K562 (cell line): ENCODE measurements around the gene SPTBN2. TPM values are rescaled to one million over a fixed set of nuclear protein-coding genes. Genes with fewer than 3 reads are reported as not detected.
A peak's percentile ranks its signal among the peaks of the same experiment; 100 is the strongest.

Experiments used
- ATAC-seq: fragments of 200-7000 bp; cut with Tn5 transposase; 3 replicates; pipeline ENCODE4 v1.9.1; 2020; ENCODE audit warnings: moderate library complexity
- BruUV-seq: library from RNA; stranded (reverse); fragments of 400-500 nt; replicated peaks from 2 replicates; lab custom pipeline; 2021; lab: Mats Ljungman, UMichigan
- CTCF ChIA-PET: fragments of 300-600 bp; formaldehyde crosslinking; extraction: SDS; loops from one replicate; lab custom pipeline; 2021; ENCODE audit warnings: low intra/inter-chr PET ratio; lab: Yijun Ruan, JAX
- POLR2A ChIA-PET: fragments of 300-600, 350-650 bp; sonication (Branson Sonifier 250); formaldehyde crosslinking; extraction: SDS; loops from one replicate; lab custom pipeline; 2021; ENCODE audit warnings: antibody characterized with exemption, inconsistent platforms; lab: Yijun Ruan, JAX
- DNase-seq, 4 experiments: peaks; one replicate each; pipeline versions ENCODE4 v3.0.0 to v3.0.0-alpha.2; 2011 to 2018; ENCODE audit warnings: low spot score in 3 of 4, mixed read lengths in 3 of 4; ENCODE audit errors: extremely low read depth in 1 of 4
- FAIRE-seq: peaks from 2 replicates; lab custom pipeline; 2011; peaks lifted over from hg19 to GRCh38; lab: Jason Lieb, UNC
- H2AFZ ChIP-seq: 2 replicates; pipeline ENCODE4 v1.6.0; 2011; ENCODE audit warnings: low read depth, low read length, control low read depth, inconsistent platforms
- H3K27ac ChIP-seq: fragments of 200-600 bp; 3 replicates; pipeline ENCODE4 v1.8.0; 2011; ENCODE audit warnings: low read depth, mild to moderate bottlenecking, control low read depth, inconsistent platforms, low read length, moderate library complexity, mixed read lengths; ENCODE audit errors: extremely low read depth
- H3K27me3 ChIP-seq, 2 experiments: fragments of 300-600 bp in 1 of 2; 2 replicates in 1 of 2; 3 replicates in 1 of 2; pipeline versions ENCODE4 v1.6.0 to v1.8.0; 2011; ENCODE audit warnings: inconsistent platforms in 2 of 2, low read length in 2 of 2, mild to moderate bottlenecking in 1 of 2, mixed read lengths in 1 of 2, moderate library complexity in 1 of 2; ENCODE audit not compliant: control insufficient read depth in 2 of 2, insufficient read depth in 2 of 2
- H3K36me3 ChIP-seq: fragments of 300-600 bp; 3 replicates; pipeline ENCODE4 v1.8.0; 2011; ENCODE audit warnings: mild to moderate bottlenecking, low read length, inconsistent platforms; ENCODE audit not compliant: control insufficient read depth, insufficient read depth
- H3K4me1 ChIP-seq, 2 experiments: fragments of 200-600 bp in 1 of 2; replicated peaks in 1 of 2; 2 replicates in 1 of 2; 3 replicates in 1 of 2; pipeline versions ENCODE4 v1.5.1 to v1.8.0; 2011; ENCODE audit warnings: inconsistent platforms in 2 of 2, low read length in 2 of 2, mild to moderate bottlenecking in 1 of 2, mixed read lengths in 1 of 2, moderate library complexity in 1 of 2; ENCODE audit not compliant: control insufficient read depth in 2 of 2, insufficient read depth in 2 of 2
- H3K4me2 ChIP-seq: 2 replicates; pipeline ENCODE4 v1.6.1; 2011; ENCODE audit warnings: low read length, control low read depth, inconsistent platforms, mixed read lengths; ENCODE audit not compliant: insufficient read depth
- H3K4me3 ChIP-seq: fragments of 200-600 bp; sonication (generic), shearing (Covaris generic); 2 replicates; pipeline ENCODE4 v1.5.1; 2016; ENCODE audit warnings: control low read depth, inconsistent platforms
- H3K79me2 ChIP-seq: fragments of 200-600 bp; 3 replicates; pipeline ENCODE4 v1.8.0; 2011; ENCODE audit warnings: low read length, inconsistent platforms; ENCODE audit not compliant: control insufficient read depth, insufficient read depth
- H3K9ac ChIP-seq, 2 experiments: 2 replicates each; pipeline versions ENCODE4 v1.6.0 to v1.6.1; 2011; ENCODE audit warnings: low read depth in 2 of 2, low read length in 2 of 2, control low read depth in 1 of 2, inconsistent platforms in 1 of 2, mild to moderate bottlenecking in 1 of 2, mixed read lengths in 1 of 2; ENCODE audit not compliant: insufficient read depth in 1 of 2
- H3K9me1 ChIP-seq: one replicate; pipeline ENCODE4 v1.6.0; 2011; ENCODE audit warnings: inconsistent platforms, mild to moderate bottlenecking, low read length, moderate library complexity; ENCODE audit not compliant: control insufficient read depth, insufficient read depth
- H3K9me3 ChIP-seq: replicated peaks from 2 replicates; pipeline ENCODE4 v1.5.1; 2011; ENCODE audit warnings: low read depth, low read length, inconsistent platforms; ENCODE audit not compliant: control insufficient read depth, insufficient read depth
- H4K20me1 ChIP-seq: replicated peaks from 2 replicates; pipeline ENCODE4 v1.6.1; 2011; ENCODE audit warnings: low read length, inconsistent platforms, mixed read lengths; ENCODE audit not compliant: control insufficient read depth, insufficient read depth
- ARID2 ChIP-seq: fragments of 450-650 bp; IDR thresholded peaks from 2 replicates; pipeline ENCODE4 v1.6.1; 2017; ENCODE audit warnings: antibody characterized with exemption, mild to moderate bottlenecking
- PTRF ChIP-seq: fragments of 450-650 bp; IDR thresholded peaks from 2 replicates; pipeline ENCODE4 v1.6.1; 2016; ENCODE audit warnings: mild to moderate bottlenecking, missing genetic modification characterization, missing compliant biosample characterization
- ZNF3 ChIP-seq: fragments of 250-450 bp; sonication (Bioruptor Pico); IDR thresholded peaks from 2 replicates; pipeline ENCODE4 v1.5.0; 2021; ENCODE audit warnings: mild to moderate bottlenecking, moderate library complexity
- WGBS: fragments of 100-300 bp; shearing (Covaris generic); methylation state at CpG from one replicate; pipeline ENCODE4 v1.1.6; 2016; ENCODE audit warnings: low coverage, mixed read lengths; ENCODE audit not compliant: insufficient coverage; ENCODE audit errors: missing lambda C conversion rate; 5-methylcytosine and 5-hydroxymethylcytosine counted together
- in situ Hi-C: fragments of 300-500 bp; cut with MboI; formaldehyde crosslinking; loops from 4 replicates; pipeline ENCODE4 v1.15.0; 2018; ENCODE audit warnings: inconsistent platforms, mixed read lengths
- intact Hi-C: fragments of 100-400 bp; cut with micrococcal nuclease; formaldehyde crosslinking; loops from 2 replicates; pipeline ENCODE4 v1.14.2; 2022
- polyA plus RNA-seq, 8 experiments: library from polyadenylated mRNA; depleted of rRNA in 4 of 8; stranded (reverse) in 5 of 8; unstranded in 3 of 8; fragments of >200 nt; fragmentation: Nextera tagmentation in 2 of 8; fragmentation: Illumina TruSeq in 1 of 8; extraction: Ambion mirVana in 2 of 8; extraction: Trizol in 1 of 8; gene quantifications; 2 replicates each; pipeline versions ENCODE4 v1.2.1 to v1.2.3, GENCODE V29; 2011 to 2014; ENCODE audit warnings: inconsistent platforms in 1 of 8, missing spikeins in 1 of 8
- total RNA-seq, 7 experiments: library from RNA; depleted of rRNA in 6 of 7; stranded (reverse); fragments of >200 nt in 6 of 7; fragmentation: Illumina TruSeq in 2 of 7; extraction: Trizol in 2 of 7; gene quantifications; 2 replicates each; pipeline versions ENCODE4 v1.2.1 to v1.2.3, GENCODE V29; 2011 to 2021; ENCODE audit warnings: low replicate concordance in 1 of 7
- TF ChIP-seq, protein P1 (sequence below): fragments of 150-350 bp; IDR thresholded peaks from 2 replicates; pipeline ENCODE4 v1.6.1; 2014; ENCODE audit warnings: low read depth, mild to moderate bottlenecking, low read length, borderline replicate concordance
- TF ChIP-seq, protein P2 (sequence below), 2 experiments: fragments of 450-650 bp; IDR thresholded peaks; 2 replicates each; pipeline ENCODE4 v1.6.1; 2016
- TF ChIP-seq, protein P3 (sequence below): IDR thresholded peaks from 3 replicates; pipeline ENCODE4 v1.6.1; 2011; ENCODE audit warnings: borderline replicate concordance, mild to moderate bottlenecking, moderate library complexity; ENCODE audit not compliant: insufficient read length; ENCODE audit errors: extremely low read depth

SPTBN2 gene
- total and polyA plus RNA-seq, 9 of the 15 experiments (the other 6 are each of a cell fraction or from before 2014, with no cell fraction given): 0.38 to 56.5 (median 19.7) TPM

DNA sequence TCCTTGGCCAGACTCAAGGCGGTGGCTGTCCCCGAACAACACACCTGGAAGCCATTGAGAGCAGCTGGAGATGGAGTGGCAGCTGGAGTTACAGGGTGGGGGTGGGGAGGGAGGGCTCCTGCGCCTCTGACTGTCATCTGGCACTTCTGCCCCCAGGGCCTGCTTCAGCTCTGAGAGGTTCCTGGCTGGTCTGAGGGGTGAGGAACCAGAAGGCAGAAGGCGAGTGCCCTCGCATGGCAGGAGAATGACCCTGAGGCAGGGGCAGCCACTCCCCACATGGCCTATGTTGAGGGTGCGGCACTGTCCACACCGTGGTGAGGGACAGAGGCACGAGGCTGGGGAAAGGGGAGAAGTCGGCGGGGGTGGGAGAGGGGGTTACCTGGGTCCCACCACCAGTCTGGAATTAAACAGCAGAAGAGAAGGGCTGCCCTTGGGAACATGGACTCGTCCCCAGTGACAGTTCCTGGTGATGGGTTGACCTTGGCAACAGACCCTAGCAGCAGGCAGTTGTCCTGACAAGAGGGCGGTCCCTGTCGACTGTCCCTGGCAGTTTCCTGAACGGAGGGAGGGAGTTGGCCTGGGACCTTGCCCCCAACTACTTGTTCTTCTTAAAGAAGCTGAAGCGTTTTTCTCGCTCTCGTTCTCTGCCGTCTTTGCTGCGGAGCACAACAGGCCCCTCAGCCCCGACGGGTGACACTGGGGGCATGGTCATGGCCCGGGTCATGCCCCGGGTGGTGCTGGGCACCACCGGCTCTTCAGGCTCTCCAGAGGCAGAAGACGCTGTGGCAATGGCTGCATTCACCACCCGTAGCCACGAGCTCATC is 43.5 kb downstream of the SPTBN2 start (continued):
- TF ChIP-seq, protein P1, sequence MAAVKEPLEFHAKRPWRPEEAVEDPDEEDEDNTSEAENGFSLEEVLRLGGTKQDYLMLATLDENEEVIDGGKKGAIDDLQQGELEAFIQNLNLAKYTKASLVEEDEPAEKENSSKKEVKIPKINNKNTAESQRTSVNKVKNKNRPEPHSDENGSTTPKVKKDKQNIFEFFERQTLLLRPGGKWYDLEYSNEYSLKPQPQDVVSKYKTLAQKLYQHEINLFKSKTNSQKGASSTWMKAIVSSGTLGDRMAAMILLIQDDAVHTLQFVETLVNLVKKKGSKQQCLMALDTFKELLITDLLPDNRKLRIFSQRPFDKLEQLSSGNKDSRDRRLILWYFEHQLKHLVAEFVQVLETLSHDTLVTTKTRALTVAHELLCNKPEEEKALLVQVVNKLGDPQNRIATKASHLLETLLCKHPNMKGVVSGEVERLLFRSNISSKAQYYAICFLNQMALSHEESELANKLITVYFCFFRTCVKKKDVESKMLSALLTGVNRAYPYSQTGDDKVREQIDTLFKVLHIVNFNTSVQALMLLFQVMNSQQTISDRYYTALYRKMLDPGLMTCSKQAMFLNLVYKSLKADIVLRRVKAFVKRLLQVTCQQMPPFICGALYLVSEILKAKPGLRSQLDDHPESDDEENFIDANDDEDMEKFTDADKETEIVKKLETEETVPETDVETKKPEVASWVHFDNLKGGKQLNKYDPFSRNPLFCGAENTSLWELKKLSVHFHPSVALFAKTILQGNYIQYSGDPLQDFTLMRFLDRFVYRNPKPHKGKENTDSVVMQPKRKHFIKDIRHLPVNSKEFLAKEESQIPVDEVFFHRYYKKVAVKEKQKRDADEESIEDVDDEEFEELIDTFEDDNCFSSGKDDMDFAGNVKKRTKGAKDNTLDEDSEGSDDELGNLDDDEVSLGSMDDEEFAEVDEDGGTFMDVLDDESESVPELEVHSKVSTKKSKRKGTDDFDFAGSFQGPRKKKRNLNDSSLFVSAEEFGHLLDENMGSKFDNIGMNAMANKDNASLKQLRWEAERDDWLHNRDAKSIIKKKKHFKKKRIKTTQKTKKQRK: no peak

DNA sequence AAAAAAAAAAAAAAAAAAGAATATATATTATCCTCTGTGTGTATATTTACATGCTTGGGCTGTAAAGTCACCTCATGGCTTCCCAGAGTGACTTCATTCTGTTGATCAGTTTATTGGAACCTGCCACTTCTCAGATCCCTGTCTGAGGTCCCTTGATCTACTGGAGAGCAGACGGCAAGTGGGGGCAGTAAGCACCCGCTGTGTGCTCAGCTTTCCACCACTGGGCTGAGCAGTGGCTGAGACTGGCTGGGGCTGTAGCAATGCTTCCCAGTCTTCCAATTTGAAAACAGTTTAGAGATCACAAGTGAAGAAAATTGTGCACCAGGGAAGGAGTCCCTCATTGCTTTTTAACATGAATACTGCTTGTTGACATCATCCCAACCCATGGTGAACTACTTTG is 44.4 kb downstream of the SPTBN2 start:
- Histone ChIP-seq H3K4me3 (no peak overlapping the region), H3K4me2 (no peak overlapping the region), H3K36me3 (peaks cover 38% of the 10 kb centered on the region; the same call in 2 of the 3 replicates), H3K4me1 (peaks cover 0 to 3% of the 10 kb centered on the region in 2 experiments; a peak in 1 of 5 replicates), H3K9me1 (no peaks in the 10 kb centered on the region), H3K27ac (no peak overlapping the region), H3K79me2 (no peaks in the 10 kb centered on the region), H2AFZ (no peak overlapping the region), H3K9ac (0 out of 4 replicates have a peak overlapping the region, but pooled peaks of 1 of the 2 experiments have one; percentile 68)
- no TSS peak for BruUV-seq
- intact Hi-C loops: no loop called here
- ATAC-seq: no peak; the same call in 2 of the 3 replicates
- CTCF ChIA-PET: no interaction called here
- DNase-seq: no peak
- in situ Hi-C loops: loop anchor here (5.0 kb wide), 2 partner anchors 112 to 277 kb away; no protein-coding TSS in a partner anchor
- no peak for FAIRE-seq
- TF ChIP-seq ZNF3 (CRISPR knock-in tag): no peak
- TF ChIP-seq, protein P2, sequence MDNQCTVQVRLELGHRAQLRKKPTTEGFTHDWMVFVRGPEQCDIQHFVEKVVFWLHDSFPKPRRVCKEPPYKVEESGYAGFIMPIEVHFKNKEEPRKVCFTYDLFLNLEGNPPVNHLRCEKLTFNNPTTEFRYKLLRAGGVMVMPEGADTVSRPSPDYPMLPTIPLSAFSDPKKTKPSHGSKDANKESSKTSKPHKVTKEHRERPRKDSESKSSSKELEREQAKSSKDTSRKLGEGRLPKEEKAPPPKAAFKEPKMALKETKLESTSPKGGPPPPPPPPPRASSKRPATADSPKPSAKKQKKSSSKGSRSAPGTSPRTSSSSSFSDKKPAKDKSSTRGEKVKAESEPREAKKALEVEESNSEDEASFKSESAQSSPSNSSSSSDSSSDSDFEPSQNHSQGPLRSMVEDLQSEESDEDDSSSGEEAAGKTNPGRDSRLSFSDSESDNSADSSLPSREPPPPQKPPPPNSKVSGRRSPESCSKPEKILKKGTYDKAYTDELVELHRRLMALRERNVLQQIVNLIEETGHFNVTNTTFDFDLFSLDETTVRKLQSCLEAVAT (IDR thresholded peaks at IDR 0.05): no peak
- TF ChIP-seq ARID2: no peak
- TF ChIP-seq PTRF (tag): no peak
- TF ChIP-seq, protein P3, sequence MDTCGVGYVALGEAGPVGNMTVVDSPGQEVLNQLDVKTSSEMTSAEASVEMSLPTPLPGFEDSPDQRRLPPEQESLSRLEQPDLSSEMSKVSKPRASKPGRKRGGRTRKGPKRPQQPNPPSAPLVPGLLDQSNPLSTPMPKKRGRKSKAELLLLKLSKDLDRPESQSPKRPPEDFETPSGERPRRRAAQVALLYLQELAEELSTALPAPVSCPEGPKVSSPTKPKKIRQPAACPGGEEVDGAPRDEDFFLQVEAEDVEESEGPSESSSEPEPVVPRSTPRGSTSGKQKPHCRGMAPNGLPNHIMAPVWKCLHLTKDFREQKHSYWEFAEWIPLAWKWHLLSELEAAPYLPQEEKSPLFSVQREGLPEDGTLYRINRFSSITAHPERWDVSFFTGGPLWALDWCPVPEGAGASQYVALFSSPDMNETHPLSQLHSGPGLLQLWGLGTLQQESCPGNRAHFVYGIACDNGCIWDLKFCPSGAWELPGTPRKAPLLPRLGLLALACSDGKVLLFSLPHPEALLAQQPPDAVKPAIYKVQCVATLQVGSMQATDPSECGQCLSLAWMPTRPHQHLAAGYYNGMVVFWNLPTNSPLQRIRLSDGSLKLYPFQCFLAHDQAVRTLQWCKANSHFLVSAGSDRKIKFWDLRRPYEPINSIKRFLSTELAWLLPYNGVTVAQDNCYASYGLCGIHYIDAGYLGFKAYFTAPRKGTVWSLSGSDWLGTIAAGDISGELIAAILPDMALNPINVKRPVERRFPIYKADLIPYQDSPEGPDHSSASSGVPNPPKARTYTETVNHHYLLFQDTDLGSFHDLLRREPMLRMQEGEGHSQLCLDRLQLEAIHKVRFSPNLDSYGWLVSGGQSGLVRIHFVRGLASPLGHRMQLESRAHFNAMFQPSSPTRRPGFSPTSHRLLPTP: no peak
- TF ChIP-seq, all 486 proteins: peak for 0
- Histone ChIP-seq H3K27me3 (no peaks in the 10 kb centered on the region), H3K9me3 (no peaks in the 10 kb centered on the region), H4K20me1 (no peaks in the 10 kb centered on the region)
- POLR2A ChIA-PET: interaction anchor here (0.6 to 1.1 kb wide), 2 partner anchors 149 to 168 kb away, joined by 3 read pairs; no protein-coding TSS in a partner anchor
- 83% methylated on average over 2 of the region's 2 CpGs for WGBS
